ENCODE results near the gene CAMK1D.
"Not testable (repeated sequence)": the region's sequence is repeated elsewhere in the genome, so short reads cannot be mapped to it uniquely, and the experiment has no call there.

The CAMK1D gene

DNA sequence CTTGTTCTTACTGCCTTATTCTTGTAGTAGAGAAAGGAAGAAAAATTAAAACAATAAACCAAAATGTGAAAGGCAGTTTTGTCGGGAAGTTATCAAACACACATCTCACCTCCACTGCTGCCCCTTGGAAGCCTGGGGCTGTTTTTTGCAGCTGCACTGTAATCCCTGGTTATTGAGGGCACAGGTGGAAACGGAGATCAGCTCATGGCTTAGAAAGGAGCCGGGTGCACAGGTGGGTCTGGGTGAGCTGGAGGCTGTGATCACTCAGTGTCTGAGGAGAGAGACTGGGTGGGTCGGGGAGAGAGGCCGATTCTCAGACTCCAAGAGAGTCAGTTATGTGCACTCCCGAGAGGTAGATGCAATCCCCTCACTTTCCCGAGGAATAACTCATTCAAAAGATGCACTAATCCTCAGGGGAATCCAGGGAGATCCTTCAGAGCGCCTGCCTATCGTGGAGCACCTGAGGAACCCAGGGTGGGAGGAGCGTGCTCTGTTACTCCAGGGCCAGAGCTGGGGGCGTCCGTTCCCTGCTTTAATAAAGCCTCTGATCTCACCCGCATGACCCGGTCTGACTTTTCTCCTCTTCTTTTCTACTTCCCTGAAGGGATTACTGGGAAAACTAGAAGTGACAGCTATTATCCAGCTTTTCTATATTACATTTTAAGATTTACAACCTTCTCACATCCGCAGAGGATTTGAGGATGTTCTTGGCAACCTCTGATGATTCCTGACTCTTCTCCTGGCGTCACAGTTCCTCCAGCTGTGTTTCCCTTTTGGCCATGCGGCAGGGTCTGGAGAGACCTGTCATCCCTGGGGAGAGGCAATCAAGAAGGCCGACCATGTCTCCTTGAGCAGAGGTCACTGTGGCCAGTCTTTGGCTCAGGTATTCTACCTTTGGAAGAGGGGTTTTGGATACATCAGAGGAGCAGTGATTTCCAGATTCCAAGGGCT, 82.1 kb downstream of the CAMK1D start:
- DNase-seq, result no peak

DNA sequence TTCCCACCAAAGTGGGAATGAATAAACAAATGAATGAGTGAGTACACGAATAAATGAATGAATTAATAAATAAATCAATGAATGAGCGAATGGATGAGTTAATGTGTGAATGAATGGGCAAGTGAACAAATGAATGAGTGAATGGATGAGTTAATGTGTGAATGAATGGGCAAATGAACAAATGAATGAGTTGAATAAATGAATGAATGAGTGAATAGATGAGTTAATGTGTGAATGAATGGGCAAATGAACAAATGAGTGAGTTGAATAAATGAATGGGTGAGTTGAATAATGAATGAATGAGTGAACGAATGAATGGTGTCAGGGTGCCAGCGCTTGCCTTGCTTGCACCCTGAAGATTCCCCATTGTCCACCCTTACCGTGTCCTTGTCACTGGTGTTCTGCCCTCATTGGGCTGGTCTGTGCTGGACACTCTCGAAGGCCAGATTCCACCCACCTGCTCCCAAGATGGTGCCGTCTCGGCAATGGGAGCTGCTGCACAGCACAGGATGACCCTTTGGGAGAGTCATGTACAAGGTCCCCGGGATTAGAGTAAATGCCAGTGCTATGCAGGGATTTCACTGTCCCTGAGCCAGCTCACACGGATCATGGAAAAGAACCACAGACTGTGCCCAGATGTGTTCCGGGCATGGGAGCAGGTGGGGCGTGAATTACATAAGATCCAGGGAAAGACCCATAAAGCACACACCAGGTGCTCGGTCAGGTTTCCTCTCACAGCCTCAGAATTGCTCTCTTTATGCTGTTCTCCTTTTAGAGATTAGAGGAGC, 83.2 kb downstream of the CAMK1D start:
- no peak for DNase-seq

DNA sequence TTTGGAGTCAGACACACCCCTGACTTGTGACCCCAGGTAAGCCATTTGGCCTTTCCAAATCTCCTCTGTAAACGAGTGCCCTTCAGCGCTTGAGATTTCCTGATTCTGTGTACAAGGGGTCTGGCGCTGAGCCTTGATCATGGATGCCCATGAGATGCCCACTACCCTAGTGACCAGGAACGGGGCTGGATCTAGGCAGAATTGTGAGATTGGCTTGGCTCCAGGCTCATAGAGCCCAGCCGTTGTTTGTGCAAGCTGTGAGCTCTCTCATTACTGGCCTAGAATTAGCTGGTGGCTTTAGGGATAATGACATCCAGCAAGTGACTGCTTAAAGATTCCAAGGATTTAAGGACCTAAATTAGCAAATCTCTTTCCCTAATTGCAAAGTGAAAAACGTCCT, 84.9 kb downstream of the CAMK1D start:
- DNase-seq, result no peak

DNA sequence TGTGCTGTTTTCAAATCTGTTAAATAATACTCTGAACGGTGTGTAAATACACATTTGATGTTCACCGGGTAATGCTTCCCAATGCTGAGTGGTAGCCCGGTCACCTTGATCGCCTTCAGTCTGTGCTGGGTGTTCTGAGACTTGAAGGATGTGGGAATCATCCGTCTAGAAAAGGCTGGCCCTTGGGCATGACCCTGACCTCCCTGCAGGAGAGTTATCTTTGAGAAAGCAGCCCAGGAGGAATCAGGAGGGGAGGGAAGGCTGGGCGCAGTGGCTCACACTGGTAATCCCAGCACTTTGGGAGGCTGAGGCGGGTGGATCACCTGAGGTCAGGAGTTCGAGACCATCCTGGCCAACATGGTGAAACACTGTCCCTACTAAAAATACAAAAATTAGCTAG, 85.3 kb downstream of the CAMK1D start:
- not testable (repeated sequence) for DNase-seq

DNA sequence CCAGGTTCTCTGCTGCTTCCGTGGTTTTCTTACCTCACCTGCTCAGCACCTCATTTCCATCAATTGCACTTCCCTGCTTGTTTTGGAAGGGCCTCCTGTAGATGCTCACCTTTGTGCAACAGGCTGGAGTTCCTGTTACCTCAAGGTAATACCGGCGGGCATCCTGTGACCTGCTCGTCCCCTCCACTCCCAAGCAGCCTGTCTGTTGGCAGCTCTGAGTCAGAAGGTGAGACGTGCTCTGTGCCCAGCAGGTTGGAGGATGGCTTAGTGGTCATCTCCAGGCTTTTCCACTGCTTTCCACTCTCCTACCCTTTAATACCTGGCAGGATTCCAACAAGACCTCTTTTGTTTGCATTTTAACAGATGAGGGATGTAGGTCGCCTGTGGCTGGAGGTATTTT, 86.0 kb downstream of the CAMK1D start:
- DNase-seq, result no peak

DNA sequence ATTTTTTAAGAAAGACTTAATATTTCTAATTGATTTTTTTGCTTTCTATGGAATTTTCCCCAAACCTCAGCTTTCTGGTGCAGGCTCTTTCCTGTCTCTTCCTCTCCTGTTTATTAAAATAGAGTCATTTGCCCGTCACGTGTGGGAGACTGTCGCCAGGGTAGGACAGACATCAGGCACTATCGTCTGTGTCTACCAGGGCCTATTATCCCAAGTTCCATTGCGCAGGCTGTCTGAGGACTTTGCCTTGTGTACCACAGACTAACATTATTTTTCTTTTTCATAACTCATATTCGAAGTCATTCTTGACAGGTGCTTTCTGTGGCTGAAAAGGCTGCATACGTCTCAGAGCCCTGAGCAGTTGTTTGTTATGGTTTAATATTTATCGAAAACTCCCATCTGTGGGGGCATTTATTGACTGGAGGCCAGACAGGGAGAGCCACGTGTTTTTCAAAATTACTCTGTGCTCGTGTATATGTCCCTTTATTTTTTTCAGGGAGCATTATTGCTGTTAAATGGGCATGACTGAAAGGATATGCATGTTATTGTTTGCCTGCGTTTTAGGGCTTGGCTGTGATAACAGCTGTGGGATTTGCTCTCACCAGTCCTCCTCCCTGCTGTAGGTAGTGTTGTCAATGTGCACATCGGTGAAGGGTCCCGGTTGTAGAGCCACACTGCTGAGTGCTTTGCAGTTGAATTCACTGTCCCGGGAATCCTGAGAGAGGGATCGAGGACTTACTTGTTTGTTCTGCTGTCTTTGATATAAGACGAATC, 89.8 kb downstream of the CAMK1D start:
- DNase-seq, result no peak

DNA sequence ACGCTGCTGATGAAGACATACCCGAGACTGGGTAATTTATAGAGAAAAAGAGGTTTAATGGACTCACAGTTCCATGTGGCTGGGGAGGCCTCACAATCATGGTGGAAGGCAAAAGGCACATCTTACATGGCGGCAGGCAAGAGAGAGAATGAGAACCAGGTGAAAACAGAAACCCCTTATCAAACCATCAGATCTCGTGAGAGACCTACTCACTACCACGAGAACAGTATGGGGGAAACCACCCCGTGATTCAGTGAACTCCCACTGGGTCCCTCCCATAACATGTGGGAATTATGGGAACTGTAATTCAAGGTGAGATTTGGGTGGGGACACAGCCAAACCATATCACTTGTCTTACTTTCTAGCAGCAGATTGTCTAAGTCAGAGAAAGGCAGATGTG, 90.4 kb downstream of the CAMK1D start:
- not testable (repeated sequence) for DNase-seq

DNA sequence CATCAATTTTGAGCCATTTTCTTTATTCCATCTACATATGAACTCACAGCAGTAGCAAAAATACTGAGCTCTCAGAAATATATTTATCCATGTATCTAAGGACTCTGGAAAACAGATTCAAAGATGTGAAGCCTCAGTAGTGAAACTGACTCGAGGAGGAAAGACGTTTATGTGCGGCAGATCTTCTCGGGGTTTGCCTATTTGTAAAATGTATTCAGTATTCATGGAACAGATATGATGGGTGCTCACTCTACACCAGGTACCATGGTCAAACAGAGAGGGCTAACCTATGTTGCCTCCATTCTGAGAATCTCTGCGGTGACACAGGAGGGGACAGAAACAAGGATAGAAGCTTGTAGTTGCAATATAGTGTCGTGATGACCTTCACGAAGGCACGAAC, 93.7 kb downstream of the CAMK1D start:
- DNase-seq, result no peak

DNA sequence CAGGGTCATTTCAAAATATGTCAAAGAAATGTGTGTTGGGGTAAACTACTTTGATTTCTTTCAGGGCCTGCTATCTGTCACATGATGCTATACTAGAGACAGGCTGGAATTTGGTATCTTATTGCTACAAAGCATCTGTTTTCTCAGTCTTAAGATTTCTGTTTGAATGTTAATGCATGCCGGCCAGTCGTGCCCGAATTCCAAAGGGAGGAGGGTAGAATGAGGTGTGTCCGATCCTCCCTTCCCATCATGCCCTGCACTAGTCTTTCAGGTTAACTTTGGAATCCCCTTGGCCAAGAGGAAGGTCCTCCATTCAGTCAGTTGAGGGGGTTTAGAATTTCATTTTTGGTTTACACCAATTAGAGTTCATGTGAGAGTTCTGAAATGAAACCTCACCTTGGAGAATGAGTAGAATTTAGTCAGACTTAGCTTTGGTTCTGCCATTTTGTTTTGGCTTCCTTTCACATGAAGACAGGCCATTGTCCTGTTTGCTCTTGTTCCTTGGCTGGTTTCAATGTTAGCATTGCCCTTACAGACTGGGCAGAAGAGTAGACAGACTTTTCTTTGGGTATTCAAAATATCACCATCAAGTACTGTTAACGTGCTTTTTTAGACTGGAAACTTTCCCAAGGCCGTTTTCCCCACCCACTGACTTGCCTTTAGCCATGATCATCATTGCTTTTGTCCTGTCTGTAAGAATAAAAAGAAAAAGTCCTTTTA, 95.8 kb downstream of the CAMK1D start:
- no peak for DNase-seq

DNA sequence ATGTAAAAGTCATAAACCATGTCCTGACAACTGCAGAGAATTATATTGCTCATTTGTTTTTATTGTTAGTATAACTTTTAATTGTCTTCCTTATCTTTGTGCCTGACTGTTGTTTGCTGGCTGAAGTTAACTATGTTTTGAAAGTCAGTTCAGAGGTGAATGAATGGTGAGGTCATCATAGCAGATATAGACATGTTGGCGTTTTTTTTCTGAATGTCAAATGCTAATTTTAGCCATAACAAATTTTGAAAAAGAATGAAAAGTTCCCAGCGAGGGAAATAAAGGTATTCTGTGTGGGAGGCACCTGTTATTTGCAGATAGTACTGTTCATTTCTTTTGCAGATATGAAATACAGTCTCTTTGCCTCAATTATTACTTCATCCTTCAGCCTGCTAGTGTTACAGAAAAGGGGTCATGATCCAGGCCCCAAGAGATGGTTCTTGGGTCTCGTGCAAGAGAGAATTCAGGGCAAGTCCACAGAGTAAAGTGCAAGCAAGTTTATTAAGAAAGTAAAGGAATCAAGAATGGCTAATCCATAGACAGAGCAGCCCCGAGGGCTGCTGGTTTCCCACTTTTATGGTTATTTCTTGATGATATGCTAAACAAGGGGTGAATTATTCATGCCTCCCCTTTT, 96.5 kb downstream of the CAMK1D start:
- DNase-seq, result no peak

DNA sequence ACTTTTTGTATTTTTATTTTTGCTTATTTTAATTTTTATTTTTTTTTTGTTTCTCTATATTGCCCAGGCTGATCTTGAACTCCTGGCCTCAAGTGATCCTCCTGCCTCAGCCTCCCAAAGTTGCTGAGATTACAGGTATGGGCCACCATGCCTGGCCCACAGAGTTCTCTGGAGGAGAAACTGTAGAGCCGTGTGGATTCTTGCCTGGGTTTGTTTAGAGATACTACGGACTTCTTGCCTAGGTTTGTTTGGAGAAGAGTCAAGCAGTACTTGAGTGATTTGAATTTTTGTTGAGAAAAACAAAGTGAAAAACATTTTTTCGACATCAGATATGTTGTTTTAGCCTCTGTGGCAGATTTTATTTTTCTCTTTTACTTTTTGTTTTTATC, 99.0 kb downstream of the CAMK1D start:
- no peak for DNase-seq

DNA sequence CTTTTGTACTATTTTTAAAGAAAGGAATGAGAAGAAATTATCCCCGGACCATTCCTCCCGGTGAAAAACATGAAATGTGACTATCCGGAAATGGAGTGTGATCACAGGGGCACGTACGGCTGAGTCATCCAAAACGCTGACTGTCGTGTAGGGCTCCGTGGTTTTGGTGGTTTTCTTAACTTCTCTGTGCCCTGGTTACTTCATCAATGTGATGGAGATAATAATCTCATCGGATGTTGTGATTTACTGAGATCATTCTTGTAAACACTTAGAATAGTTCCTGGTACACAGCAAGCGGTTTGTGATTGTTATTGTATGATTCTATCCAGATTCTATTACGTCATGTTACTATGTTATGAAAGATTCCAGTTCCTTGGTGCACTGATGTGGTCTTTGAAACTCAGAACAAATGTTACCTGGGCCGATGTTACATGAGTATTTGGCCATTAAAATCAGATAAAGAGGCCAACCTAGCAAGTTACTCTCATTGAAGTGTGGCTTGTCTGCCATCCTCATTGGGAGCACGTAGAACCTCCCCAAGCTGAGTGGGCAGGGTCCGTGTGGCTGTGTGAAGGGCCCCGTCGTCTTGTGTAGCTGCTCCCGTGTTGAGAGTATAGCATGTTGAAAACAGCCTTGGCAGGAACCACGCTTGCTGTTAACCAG, 99.5 kb downstream of the CAMK1D start:
- DNase-seq, result no peak

DNA sequence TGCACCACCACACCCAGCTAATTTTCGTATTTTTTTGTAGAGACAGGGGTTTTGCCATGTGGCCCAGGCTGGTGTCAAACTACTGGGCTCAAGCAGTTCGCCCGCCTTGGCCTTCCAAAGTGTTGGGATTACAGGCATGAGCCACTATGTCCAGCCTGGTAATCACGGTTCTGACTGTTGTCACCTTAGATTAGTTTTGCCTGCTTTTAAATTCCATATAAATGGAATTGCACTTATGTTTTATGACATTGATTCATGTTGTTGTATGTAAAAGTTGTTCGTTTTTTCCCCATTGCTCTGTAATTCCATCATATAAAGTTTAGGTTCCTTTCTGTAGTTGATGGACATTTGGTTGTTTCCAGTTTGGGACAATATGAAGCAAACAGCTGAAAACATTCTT, 106.0 kb downstream of the CAMK1D start:
- no peak for DNase-seq

DNA sequence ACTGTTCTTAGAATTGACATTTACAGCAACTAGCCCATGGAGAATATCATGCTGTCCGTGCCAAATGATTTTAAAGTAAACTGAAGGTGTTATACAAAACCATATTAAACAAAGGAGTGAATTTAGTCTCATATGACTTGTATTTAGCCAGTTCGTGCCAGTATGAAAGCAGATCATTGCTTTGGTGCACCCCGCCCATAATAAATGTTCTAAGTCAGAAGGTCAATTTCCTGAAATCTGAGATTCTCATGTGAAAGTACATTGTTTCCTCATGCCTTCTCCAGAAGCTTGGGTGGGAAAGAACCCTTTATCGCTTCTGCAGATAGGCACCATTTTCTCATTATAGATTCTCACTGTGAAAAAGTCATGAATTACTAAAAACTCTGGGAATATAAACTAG, 106.4 kb downstream of the CAMK1D start:
- DNase-seq, result no peak

DNA sequence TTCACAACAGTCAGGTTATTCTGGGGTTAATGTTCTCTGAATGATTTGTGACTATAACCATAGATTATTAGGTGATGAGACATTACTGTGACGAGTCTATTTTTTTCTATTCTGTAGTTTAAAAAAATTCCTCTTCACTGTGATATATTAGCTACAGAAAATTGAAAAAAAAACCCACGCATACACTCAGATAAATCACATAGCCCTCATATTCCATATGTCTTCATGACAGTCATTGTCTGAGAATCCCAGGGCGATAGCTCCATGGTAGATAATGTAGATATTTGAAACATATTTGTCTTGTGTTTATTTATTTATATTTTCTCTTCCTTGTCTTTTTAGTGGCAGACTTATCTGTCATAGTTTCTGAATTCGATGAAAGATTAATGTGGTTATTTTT, 110.0 kb downstream of the CAMK1D start:
- DNase-seq, result no peak

DNA sequence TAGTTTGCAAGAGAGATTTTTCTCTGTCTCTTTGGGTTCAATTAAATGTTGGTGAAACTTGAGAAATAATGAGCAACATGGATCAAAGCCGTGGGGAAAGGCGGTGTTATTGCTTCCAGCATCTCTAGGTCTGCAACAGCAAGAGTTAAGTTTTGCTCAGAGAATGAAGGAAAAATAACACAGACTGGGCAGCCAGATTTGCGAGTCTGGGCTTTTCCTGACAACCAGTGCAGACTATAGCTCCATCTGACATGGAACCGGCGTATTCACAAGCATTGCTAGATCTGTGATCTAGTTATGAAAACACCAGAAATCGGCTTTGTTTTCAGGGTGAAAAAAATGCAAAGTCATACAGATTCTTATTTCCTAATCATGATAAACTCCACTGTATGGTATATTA, 110.4 kb downstream of the CAMK1D start:
- no peak for DNase-seq

DNA sequence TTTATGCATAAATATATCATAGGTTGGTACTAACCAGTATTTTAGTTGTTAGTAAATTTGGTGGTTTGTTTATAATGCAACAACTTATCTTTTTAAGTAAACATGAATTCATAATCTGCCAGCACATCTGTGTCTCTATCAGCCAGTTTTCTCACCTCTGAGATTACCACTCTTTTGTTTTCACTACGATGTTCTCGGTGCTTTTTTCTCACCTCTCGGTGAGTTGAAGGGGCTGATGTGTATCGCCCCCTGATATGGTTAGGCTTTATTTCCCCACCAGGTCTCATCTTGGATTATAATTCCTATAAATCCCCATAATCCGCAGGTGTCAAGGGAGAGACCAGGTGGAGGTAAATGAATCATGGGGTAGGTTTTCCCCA, 114.1 kb downstream of the CAMK1D start:
- no peak for DNase-seq

DNA sequence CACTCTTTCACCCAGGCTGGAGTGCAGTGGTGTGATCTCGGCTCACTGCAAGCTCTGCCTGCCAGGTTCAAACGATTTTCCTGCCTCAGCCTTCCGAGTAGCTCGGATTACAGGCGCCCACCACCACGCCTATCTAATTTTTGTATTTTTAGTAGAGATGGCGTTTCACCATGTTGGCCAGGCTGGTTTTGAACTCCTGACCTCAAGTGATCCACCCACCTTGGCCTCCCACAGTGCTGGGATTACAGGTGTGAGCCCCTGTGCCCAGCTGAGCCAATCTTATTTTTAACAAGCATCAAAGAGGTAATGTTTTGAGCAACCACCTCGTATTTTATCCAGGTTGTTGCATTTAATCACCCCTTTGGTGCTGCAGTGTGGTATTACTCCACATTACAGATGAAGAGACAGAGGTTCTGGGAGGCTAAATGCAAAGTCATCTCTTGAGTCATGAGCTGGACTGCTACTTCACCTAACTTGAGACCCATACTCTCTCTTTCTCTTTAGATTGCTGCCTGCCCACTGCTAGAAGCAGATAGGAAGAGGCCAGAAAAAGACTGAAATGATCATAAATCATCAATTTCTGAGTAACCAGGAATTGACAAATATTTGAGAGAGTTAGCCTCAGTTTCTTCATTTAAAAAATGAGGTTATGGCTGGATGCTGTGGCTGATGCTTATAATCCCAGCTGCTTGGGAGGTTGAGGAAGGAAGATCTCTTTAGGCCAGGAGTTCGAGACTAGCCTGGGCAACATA, 116.2 kb downstream of the CAMK1D start:
- DNase-seq, result no peak

DNA sequence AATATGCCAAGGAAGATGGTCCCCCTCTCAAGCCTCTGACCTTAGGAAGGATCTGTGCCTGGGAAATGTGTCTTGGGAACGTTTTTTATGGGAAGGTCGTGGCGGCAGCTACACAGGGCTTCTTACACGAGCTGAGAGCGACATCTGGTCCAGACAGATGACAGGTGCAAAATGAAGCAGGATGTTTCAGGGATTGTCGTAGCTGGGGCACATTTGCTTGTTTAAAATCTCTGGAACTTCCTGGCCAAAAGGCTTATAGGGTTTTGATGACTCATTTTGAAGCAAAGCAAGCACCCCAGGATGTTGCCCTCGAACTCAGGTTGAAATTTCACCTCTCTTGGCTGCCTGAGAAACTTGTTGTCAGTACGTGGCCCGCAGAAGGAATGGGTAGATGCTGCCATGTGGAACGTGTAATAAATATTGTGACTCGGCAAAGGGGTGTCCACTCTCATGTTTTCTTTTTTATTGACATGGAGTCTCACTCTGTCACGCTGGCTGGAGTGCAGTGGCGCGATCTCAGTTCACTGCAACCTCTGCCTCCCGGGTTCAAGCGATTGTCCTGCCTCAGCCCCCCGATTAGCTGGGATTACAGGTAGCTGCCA, 117.5 kb downstream of the CAMK1D start:
- DNase-seq, result no peak

DNA sequence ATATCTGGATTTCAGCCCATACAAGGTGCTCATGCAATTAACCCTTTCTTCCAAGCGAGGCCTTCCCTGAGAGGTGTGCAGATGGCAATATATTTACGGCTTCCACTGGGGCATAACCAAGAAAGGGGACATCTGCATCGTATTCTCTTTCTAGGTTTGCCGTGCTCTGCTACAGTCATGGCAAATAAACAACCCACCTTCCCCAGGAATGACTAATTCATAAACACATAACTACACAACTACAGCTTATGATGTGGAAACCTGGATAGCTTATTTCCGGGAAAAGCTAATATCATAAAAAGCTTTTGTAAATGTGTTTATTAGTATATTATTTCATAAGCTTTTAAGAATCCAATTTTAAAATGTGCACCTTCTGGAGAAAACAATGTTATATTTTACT, 120.0 kb downstream of the CAMK1D start:
- DNase-seq, result no peak

DNA sequence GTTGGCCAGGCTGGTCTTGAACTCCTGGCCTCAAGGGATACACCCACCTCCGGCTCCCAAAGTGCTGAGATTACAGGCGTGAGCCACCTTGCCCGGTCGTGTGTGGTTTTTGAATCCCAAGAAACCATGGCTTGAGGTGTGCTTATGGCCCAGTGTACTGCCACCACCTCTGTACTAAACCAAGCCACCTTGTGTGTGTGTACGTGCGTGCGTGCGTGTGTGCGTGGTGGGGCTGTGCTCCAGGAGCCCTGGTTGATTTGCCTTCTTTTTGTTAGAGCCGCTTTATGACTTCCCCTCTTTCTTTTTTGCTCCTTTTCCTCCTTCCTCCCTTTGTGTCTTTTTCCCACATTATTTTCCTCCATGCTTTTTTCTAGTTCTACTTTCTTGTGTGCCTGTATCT, 121.4 kb downstream of the CAMK1D start:
- no peak for DNase-seq
